ENCODE measurements around the gene MEG3.

Gene MEG3

DNA sequence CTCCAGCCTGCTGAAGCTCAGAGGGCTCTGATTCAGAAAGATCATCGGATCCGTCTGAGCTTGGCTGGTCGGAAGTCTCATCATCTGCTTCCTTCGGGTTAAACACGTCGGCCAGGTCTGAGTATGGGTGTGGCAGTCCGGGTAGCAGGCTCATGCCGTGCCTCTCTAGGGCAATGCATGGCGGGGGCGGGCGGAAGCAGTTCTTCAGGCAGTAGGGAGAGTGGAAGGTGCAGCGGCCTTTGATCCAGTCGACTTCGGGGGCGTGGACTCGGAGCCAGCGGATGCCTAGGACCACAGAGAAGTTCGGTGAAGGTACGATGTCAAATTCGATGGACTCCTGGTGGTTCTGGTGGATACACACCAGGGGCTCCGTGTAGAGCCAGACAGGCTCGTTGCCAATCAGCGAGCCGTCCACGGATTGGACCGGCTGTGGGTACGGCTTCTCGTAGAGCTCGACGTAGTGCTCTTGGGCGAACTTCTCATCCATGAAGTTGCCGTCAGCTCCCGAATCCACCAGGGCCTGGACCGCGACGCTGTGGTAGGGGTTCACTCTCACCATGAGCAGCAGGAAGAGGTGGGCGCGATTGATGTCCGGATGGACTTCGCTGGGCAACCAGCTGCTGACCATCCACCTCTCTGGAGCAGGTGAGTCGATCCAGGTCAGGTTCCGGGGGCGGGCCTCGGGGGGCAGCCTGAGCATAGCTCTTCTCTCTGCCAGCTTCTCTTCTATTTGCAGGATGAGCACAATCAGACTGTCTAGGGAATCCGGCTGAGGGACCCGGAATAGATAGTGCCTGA is 57.3 kb downstream of the MEG3 start:
- Histone ChIP-seq H3K79me2 (ENCODE audit: insufficient read depth, low read length) (no peaks in the 10 kb centered on the region), H3F3A (ENCODE audit: insufficient read depth) (no peaks in the 10 kb centered on the region), H3K4me2 (ENCODE audit: low read depth, low read length, poor library complexity, severe bottlenecking) (no peak overlapping the region), H3K27me3 (ENCODE audit: low read length) (no peaks in the 10 kb centered on the region), H3K27ac (ENCODE audit: low read depth, low read length) (no peak overlapping the region), H3K9me3 (ENCODE audit: insufficient read depth, low read length) (no peaks in the 10 kb centered on the region), H3K4me3 (ENCODE audit: insufficient read depth, low read length, poor library complexity, severe bottlenecking) (no peak overlapping the region), H3K36me3 (ENCODE audit: low read length) (no peaks in the 10 kb centered on the region), H3K9ac (ENCODE audit: low read length) (no peak overlapping the region), H4K20me1 (ENCODE audit: low read depth, low read length) (no peaks in the 10 kb centered on the region), H2AFZ (ENCODE audit: low read depth, low read length, severe bottlenecking) (no peak overlapping the region), H3K9me2 (replicated peaks; ENCODE audit: insufficient read depth, low read length) (no peaks in the 10 kb centered on the region)
- TF ChIP-seq, protein P1, sequence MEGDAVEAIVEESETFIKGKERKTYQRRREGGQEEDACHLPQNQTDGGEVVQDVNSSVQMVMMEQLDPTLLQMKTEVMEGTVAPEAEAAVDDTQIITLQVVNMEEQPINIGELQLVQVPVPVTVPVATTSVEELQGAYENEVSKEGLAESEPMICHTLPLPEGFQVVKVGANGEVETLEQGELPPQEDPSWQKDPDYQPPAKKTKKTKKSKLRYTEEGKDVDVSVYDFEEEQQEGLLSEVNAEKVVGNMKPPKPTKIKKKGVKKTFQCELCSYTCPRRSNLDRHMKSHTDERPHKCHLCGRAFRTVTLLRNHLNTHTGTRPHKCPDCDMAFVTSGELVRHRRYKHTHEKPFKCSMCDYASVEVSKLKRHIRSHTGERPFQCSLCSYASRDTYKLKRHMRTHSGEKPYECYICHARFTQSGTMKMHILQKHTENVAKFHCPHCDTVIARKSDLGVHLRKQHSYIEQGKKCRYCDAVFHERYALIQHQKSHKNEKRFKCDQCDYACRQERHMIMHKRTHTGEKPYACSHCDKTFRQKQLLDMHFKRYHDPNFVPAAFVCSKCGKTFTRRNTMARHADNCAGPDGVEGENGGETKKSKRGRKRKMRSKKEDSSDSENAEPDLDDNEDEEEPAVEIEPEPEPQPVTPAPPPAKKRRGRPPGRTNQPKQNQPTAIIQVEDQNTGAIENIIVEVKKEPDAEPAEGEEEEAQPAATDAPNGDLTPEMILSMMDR (IDR thresholded peaks at IDR 0.05; ENCODE audit: insufficient read depth, low read length, poor library complexity, severe bottlenecking): no peak
- no peak for TF ChIP-seq EZH2phosphoT487 (conservative IDR thresholded peaks at IDR 0.05; ENCODE audit: low read length)

DNA sequence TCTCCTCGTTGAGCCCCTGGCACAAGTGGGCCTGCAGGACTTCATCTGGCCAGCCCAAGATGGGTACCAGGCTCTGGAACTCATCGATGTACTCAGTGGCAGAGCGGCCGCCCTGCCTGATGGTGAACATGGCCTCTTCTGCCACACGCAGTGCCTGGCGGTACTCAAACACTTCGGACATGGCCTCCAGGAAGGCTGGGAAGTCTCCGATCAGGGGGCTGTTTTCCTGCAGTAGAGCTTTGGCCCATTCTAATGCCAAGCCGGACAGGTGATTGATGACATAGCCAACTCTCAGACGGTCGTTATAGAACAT is 57.8 kb downstream of the MEG3 start:
- H3K79me2 ChIP-seq (ENCODE audit: insufficient read depth, low read length): no peaks in the 10 kb centered on the region
- H3K27me3 ChIP-seq (ENCODE audit: low read length): no peaks in the 10 kb centered on the region
- no peaks in the 10 kb centered on the region for H3K9me2 ChIP-seq (replicated peaks; ENCODE audit: insufficient read depth, low read length)
- no peaks in the 10 kb centered on the region for H4K20me1 ChIP-seq (ENCODE audit: low read depth, low read length)
- H3K4me3 ChIP-seq (ENCODE audit: insufficient read depth, low read length, poor library complexity, severe bottlenecking): no peak overlapping the region
- H3K9ac ChIP-seq (ENCODE audit: low read length): no peak overlapping the region
- no peak overlapping the region for H3K4me2 ChIP-seq (ENCODE audit: low read depth, low read length, poor library complexity, severe bottlenecking)
- no peaks in the 10 kb centered on the region for H3F3A ChIP-seq (ENCODE audit: insufficient read depth)
- no peak for TF ChIP-seq EZH2phosphoT487 (conservative IDR thresholded peaks at IDR 0.05; ENCODE audit: low read length)
- no peaks in the 10 kb centered on the region for H3K36me3 ChIP-seq (ENCODE audit: low read length)
- no peaks in the 10 kb centered on the region for H3K9me3 ChIP-seq (ENCODE audit: insufficient read depth, low read length)
- no peak overlapping the region for H2AFZ ChIP-seq (ENCODE audit: low read depth, low read length, severe bottlenecking)
- H3K27ac ChIP-seq (ENCODE audit: low read depth, low read length): no peak overlapping the region

DNA sequence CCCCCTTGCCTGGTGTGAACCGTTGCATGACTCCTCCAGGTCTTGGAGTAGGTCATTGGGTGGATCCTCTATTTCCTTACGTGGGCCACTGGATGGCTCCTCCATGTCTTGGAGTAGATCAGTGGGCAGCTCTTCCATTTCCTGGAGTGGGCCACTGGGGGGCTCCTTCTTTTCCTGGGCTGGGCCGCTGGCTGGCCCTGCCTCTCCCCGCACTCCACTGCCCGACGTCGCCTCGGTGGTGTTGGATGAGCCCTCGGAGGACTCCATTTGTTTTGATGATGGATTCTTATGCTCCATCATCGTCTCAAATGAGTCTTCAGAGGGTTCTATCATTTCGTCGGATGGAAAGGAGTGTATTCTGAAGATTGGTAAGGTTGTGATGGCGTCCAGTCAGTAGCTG is 58.5 kb downstream of the MEG3 start:
- Histone ChIP-seq H4K20me1 (ENCODE audit: low read depth, low read length) (no peaks in the 10 kb centered on the region), H3K27ac (ENCODE audit: low read depth, low read length) (no peak overlapping the region), H3F3A (ENCODE audit: insufficient read depth) (no peaks in the 10 kb centered on the region), H3K9ac (ENCODE audit: low read length) (no peak overlapping the region), H3K9me2 (replicated peaks; ENCODE audit: insufficient read depth, low read length) (no peaks in the 10 kb centered on the region), H3K27me3 (ENCODE audit: low read length) (no peaks in the 10 kb centered on the region), H3K4me3 (ENCODE audit: insufficient read depth, low read length, poor library complexity, severe bottlenecking) (no peak overlapping the region), H3K79me2 (ENCODE audit: insufficient read depth, low read length) (no peaks in the 10 kb centered on the region), H3K36me3 (ENCODE audit: low read length) (no peaks in the 10 kb centered on the region), H3K4me2 (ENCODE audit: low read depth, low read length, poor library complexity, severe bottlenecking) (no peak overlapping the region), H2AFZ (ENCODE audit: low read depth, low read length, severe bottlenecking) (no peak overlapping the region), H3K9me3 (ENCODE audit: insufficient read depth, low read length) (no peaks in the 10 kb centered on the region)
- TF ChIP-seq, protein P1 (IDR thresholded peaks at IDR 0.05; ENCODE audit: insufficient read depth, low read length, poor library complexity, severe bottlenecking): no peak
- TF ChIP-seq EZH2phosphoT487 (conservative IDR thresholded peaks at IDR 0.05; ENCODE audit: low read length): no peak

DNA sequence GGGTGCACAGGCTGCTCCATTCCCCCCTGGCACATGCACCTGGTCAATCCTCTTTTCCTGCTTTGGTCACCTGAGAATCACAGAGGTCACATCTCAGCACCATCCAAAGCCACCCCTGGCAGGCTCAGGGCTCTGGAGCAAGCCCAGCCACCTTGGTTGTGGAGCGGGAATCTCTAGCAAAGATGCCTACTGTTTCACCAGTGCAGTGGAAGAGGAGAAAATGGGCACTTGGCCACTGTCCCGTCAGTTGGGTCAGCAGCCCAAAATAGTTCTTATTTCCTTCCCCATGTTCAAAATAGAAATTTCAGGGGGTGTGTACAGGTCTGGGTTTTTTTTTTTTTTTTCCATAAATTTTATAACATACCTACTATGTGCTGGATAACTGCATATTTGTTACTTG is 59.3 kb downstream of the MEG3 start:
- H2AFZ ChIP-seq (ENCODE audit: low read depth, low read length, severe bottlenecking): no peak overlapping the region
- H3K36me3 ChIP-seq (ENCODE audit: low read length): no peaks in the 10 kb centered on the region
- no peak overlapping the region for H3K27ac ChIP-seq (ENCODE audit: low read depth, low read length)
- no peaks in the 10 kb centered on the region for H3K27me3 ChIP-seq (ENCODE audit: low read length)
- no peaks in the 10 kb centered on the region for H3K9me2 ChIP-seq (replicated peaks; ENCODE audit: insufficient read depth, low read length)
- no peak overlapping the region for H3K4me2 ChIP-seq (ENCODE audit: low read depth, low read length, poor library complexity, severe bottlenecking)
- no peaks in the 10 kb centered on the region for H3K79me2 ChIP-seq (ENCODE audit: insufficient read depth, low read length)
- no peak overlapping the region for H3K9ac ChIP-seq (ENCODE audit: low read length)
- no peaks in the 10 kb centered on the region for H3K9me3 ChIP-seq (ENCODE audit: insufficient read depth, low read length)
- H4K20me1 ChIP-seq (ENCODE audit: low read depth, low read length): no peaks in the 10 kb centered on the region
- no peaks in the 10 kb centered on the region for H3F3A ChIP-seq (ENCODE audit: insufficient read depth)
- H3K4me3 ChIP-seq (ENCODE audit: insufficient read depth, low read length, poor library complexity, severe bottlenecking): no peak overlapping the region
- TF ChIP-seq, protein P1 (IDR thresholded peaks at IDR 0.05; ENCODE audit: insufficient read depth, low read length, poor library complexity, severe bottlenecking): no peak
- TF ChIP-seq EZH2phosphoT487 (conservative IDR thresholded peaks at IDR 0.05; ENCODE audit: low read length): no peak
